HG03558 (cell line): Measurements from ENCODE around the gene KIAA1217.

Experiments used
- ATAC-seq: cut with Tn5 transposase; IDR thresholded peaks from one replicate; pipeline ENCODE4 v1.9.1; 2021; ENCODE audit warnings: moderate number of reproducible peaks; ENCODE audit not compliant: unreplicated experiment; ENCODE audit errors: extremely low read depth

Gene KIAA1217

GRCh38 chr10:24208661-24209431, at the start of gene KIAA1217:
KIAA1217 (plus strand) TSS chr10:24209138; CDS start chr10:24209194, 56 bp downstream.
- peak; percentile 11 for ATAC-seq

DNA sequence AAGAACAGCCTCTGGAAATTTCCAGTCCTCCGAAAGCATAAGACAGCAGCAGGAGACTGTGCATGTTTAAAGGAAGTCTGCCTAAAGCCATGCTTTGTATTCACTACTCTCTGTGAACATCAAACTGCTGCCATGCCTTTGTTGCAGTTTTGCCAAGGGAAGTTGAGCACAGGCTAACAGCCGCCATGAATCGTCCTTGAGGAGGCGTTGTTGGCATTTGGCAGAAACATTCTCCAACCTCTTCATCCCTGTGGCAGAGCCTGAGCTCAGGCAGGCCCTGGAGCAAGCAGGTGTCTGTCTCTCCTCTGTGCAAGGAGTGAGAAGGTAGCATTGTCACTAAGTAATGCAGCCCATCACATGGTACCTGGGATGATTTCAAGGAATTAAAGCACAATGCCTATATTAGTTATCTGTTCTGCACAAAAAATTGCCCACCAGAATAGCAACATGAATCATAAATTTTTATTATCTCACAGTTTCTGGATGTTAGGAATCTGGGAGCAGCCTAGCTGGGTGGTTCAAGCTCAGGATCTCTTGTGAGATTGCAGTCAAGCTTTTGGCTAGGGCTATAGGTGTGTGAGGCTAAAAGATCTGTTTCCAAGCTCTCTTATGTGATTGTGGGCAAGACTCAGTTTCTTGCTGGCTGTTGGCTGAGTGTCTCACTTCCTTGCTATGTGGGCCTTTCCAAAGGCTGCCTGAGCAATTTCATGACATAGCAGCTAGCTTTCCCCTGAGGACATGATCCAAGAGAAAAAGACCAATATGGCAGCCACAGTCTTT, 46.5 kb upstream of the KIAA1217 start:
- ATAC-seq = no peak

DNA sequence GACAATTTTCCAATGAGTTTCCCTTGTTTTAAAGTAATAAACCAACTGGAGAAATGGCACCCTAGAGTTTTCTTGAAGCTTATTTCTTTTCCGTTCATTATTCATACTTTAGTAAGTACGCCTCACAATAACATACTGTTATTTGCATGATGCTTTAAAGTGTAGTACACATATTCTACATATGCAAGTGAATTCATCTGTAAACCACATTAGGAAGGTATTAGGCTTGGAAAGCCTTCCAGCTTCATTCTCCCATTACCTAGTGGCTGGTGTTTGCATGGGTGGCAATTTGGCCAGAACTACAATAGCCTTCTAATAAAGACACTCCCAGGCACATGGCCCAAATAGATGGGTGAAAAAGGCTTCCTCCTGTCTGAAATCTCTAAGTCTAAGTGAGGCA, 45.5 kb upstream of the KIAA1217 start:
- ATAC-seq = no peak

GRCh38 chr10:24168258-24169170, 40.4 kb upstream of the KIAA1217 start:
- no peak for ATAC-seq

DNA sequence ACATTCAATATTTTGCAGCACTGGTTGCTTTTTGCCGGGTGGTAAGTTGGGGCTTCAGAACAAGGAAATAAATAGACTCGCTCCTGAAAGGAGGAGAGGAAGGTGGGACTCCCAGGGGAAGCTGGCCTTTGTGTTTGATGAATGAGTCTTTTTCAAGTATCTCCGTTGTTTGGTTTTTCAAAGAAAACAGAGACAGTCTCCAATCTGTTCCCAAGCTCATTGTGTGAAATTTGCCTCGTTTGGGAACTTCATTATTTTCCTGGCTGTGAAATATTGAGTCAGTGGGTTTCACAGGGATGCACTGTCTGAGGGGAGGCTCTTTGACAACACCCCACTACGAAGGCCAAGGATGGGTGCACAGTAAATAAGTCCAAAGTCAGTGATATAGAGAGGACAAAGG, 38.7 kb upstream of the KIAA1217 start:
- no peak for ATAC-seq

GRCh38 chr10:24172909-24173308, 36.0 kb upstream of the KIAA1217 start:
- no peak for ATAC-seq

GRCh38 chr10:24174014-24174413, 34.9 kb upstream of the KIAA1217 start:
- ATAC-seq = no peak

- no peak for ATAC-seq
These were observed 32.3 kb upstream of the KIAA1217 start for GRCh38 chr10:24176658-24177057.

GRCh38 chr10:24177636-24178035, 31.3 kb upstream of the KIAA1217 start:
- ATAC-seq = no peak

GRCh38 chr10:24180891-24181290, 28.0 kb upstream of the KIAA1217 start:
- no peak for ATAC-seq

DNA sequence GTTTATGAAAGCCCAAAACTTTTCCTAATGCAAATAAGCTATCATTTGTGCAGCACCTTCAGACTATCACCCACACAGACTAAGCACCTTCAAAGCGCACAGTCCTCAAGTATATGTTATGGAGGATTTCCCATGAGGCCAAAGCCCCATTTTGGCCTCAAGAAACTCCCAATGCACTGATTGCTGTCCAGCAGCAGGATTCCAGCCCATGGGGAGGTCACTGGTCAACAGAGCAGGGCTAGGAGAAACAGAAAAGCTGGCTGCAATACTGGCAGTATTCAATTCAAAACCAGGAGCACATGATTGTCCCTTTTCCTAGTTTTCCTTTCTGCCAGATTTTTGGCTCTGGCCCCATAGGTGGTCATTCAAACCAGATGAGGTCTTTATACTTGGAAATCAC, 24.5 kb upstream of the KIAA1217 start:
- no peak for ATAC-seq

- ATAC-seq = no peak
These were observed 15.6 kb upstream of the KIAA1217 start for GRCh38 chr10:24193330-24193729.

GRCh38 chr10:24197263-24197662, 11.7 kb upstream of the KIAA1217 start:
- no peak for ATAC-seq

- no peak for ATAC-seq
These were observed 7.3 kb upstream of the KIAA1217 start for GRCh38 chr10:24201503-24202180.

DNA sequence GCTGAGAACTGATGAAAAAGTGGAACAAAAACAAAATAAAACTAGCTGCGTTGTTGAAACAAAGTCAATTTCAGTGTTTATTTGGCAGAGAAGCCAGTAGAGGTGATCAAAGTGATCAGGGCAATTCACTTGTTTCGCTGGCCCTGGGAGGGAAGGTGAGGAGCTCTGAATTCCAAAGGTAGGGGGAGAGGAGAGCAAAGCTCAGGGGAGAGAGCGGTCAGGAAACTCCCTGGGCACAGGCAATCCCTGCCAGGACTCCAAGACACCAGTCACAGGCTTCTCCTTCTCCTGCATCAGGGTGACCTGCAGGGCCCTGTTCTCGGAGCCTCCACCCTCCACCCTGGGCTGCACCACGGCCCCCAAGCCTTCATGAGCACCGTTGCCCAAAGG, 6.8 kb upstream of the KIAA1217 start:
- ATAC-seq = no peak

- ATAC-seq = no peak
These were observed 3.1 kb upstream of the KIAA1217 start for GRCh38 chr10:24205821-24206220.

- no peak for ATAC-seq
These were observed 2.6 kb upstream of the KIAA1217 start for GRCh38 chr10:24206334-24206733.

GRCh38 chr10:24206926-24207325, 2.0 kb upstream of the KIAA1217 start:
- ATAC-seq = no peak

DNA sequence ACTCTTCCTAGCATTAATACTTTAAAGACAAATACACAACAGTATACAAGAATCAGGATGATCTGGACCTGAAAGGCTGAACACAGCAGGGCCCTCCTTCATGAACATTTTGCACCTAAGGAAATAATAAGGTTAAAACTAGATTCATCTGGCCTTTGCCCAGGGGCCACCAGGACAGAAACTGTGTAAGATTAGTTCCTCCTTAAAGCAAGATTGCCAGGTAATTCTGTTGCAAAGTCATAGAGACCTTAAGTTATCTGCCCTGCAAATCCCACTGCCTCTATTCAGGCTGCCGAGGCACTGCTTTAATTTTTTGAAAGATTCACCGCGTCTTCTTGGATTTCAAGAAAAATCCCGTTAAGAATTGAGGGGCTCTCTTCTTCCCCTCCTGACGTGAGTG, 1.6 kb upstream of the KIAA1217 start:
- ATAC-seq = no peak
